ENCODE measurements around the gene DLEC1. TPM values are rescaled to one million over a fixed set of nuclear protein-coding genes. Genes with fewer than 3 reads are reported as not detected.
"Not testable (repeated sequence)": the region's sequence is repeated elsewhere in the genome, so short reads cannot be mapped to it uniquely, and the experiment has no call there.

The DLEC1 gene
- total RNA-seq, 1 donor from 2014 or later = 0.54 TPM

GRCh38 chr3:38085311-38085942 is 46.4 kb downstream of the DLEC1 start:
- Histone ChIP-seq H2AFZ (ENCODE audit: low read depth, low read length) (no peak overlapping the region), H3K27ac (ENCODE audit: low read depth, low read length) (no peak overlapping the region), H3K79me2 (ENCODE audit: insufficient read depth, low read length) (no peaks in the 10 kb centered on the region), H4K20me1 (ENCODE audit: insufficient read depth, low read length) (no peaks in the 10 kb centered on the region), H3K4me3 (ENCODE audit: insufficient read depth, low read depth, low read length) (no peak overlapping the region), H3K36me3 (ENCODE audit: insufficient read depth, low read length) (no peaks in the 10 kb centered on the region), H3K4me1 (ENCODE audit: insufficient read depth, low read length) (no peaks in the 10 kb centered on the region), H3K9ac (ENCODE audit: low read length) (no peak overlapping the region), H3K27me3 (ENCODE audit: insufficient read depth, low read length) (no peaks in the 10 kb centered on the region), H3K9me3 (ENCODE audit: insufficient read depth, low read depth, low read length) (peaks cover 6% of the 10 kb centered on the region), H3K4me2 (ENCODE audit: low read length) (no peak overlapping the region)
- H3K4me3 Mint-ChIP-seq (ENCODE audit: unreplicated experiment) = no peak overlapping the region
- peaks cover 14% of the 10 kb centered on the region for H3K27me3 Mint-ChIP-seq (ENCODE audit: low read depth, unreplicated experiment)
- H3K36me3 Mint-ChIP-seq (ENCODE audit: low read depth, unreplicated experiment) = no peaks in the 10 kb centered on the region
- H3K27ac Mint-ChIP-seq (ENCODE audit: unreplicated experiment) = no peak overlapping the region
- peaks cover 18% of the 10 kb centered on the region for H3K9me3 Mint-ChIP-seq (ENCODE audit: unreplicated experiment)
- no peaks in the 10 kb centered on the region for H3K4me1 Mint-ChIP-seq (ENCODE audit: low read depth, unreplicated experiment)
- TF ChIP-seq CTCF (IDR thresholded peaks at IDR 0.05; ENCODE audit: insufficient read depth, low read depth, low read length) (no peak), EZH2 (IDR thresholded peaks at IDR 0.05; ENCODE audit: insufficient read depth, low read length) (no peak)
- DNase-seq (ENCODE audit: low read depth) = no peak
- FAIRE-seq = no peak

GRCh38 chr3:38085943-38086324 is 46.9 kb downstream of the DLEC1 start:
- TF ChIP-seq EZH2 (IDR thresholded peaks at IDR 0.05; ENCODE audit: insufficient read depth, low read length) = no peak
- TF ChIP-seq CTCF (IDR thresholded peaks at IDR 0.05; ENCODE audit: insufficient read depth, low read depth, low read length) = no peak
- peaks cover 13% of the 10 kb centered on the region for H3K27me3 Mint-ChIP-seq (ENCODE audit: low read depth, unreplicated experiment)
- Histone ChIP-seq H3K4me3 (ENCODE audit: insufficient read depth, low read depth, low read length) (no peak overlapping the region), H3K27me3 (ENCODE audit: insufficient read depth, low read length) (no peaks in the 10 kb centered on the region), H2AFZ (ENCODE audit: low read depth, low read length) (no peak overlapping the region), H3K4me2 (ENCODE audit: low read length) (no peak overlapping the region), H3K9me3 (ENCODE audit: insufficient read depth, low read depth, low read length) (peaks cover 6% of the 10 kb centered on the region), H3K9ac (ENCODE audit: low read length) (no peak overlapping the region), H3K4me1 (ENCODE audit: insufficient read depth, low read length) (no peaks in the 10 kb centered on the region), H4K20me1 (ENCODE audit: insufficient read depth, low read length) (no peaks in the 10 kb centered on the region), H3K36me3 (ENCODE audit: insufficient read depth, low read length) (no peaks in the 10 kb centered on the region), H3K27ac (ENCODE audit: low read depth, low read length) (no peak overlapping the region), H3K79me2 (ENCODE audit: insufficient read depth, low read length) (no peaks in the 10 kb centered on the region)
- no peak for DNase-seq (ENCODE audit: low read depth)
- no peaks in the 10 kb centered on the region for H3K36me3 Mint-ChIP-seq (ENCODE audit: low read depth, unreplicated experiment)
- H3K4me1 Mint-ChIP-seq (ENCODE audit: low read depth, unreplicated experiment) = no peaks in the 10 kb centered on the region
- H3K27ac Mint-ChIP-seq (ENCODE audit: unreplicated experiment) = no peak overlapping the region
- no peak for FAIRE-seq
- no peak overlapping the region for H3K4me3 Mint-ChIP-seq (ENCODE audit: unreplicated experiment)
- H3K9me3 Mint-ChIP-seq (ENCODE audit: unreplicated experiment) = peaks cover 16% of the 10 kb centered on the region

- Histone ChIP-seq H3K79me2 (ENCODE audit: insufficient read depth, low read length) (no peaks in the 10 kb centered on the region), H3K27ac (ENCODE audit: low read depth, low read length) (no peak overlapping the region), H3K4me3 (ENCODE audit: insufficient read depth, low read depth, low read length) (no peak overlapping the region), H2AFZ (ENCODE audit: low read depth, low read length) (no peak overlapping the region), H3K4me2 (ENCODE audit: low read length) (no peak overlapping the region), H3K27me3 (ENCODE audit: insufficient read depth, low read length) (no peaks in the 10 kb centered on the region), H3K36me3 (ENCODE audit: insufficient read depth, low read length) (no peaks in the 10 kb centered on the region), H3K9ac (ENCODE audit: low read length) (no peak overlapping the region), H3K9me3 (ENCODE audit: insufficient read depth, low read depth, low read length) (peaks cover 6% of the 10 kb centered on the region), H3K4me1 (ENCODE audit: insufficient read depth, low read length) (no peaks in the 10 kb centered on the region), H4K20me1 (ENCODE audit: insufficient read depth, low read length) (no peaks in the 10 kb centered on the region)
- Mint-ChIP-seq H3K9me3 (ENCODE audit: unreplicated experiment) (peaks cover 16% of the 10 kb centered on the region), H3K27me3 (ENCODE audit: low read depth, unreplicated experiment) (peaks cover 13% of the 10 kb centered on the region), H3K36me3 (ENCODE audit: low read depth, unreplicated experiment) (no peaks in the 10 kb centered on the region), H3K4me3 (ENCODE audit: unreplicated experiment) (no peak overlapping the region), H3K27ac (ENCODE audit: unreplicated experiment) (no peak overlapping the region), H3K4me1 (ENCODE audit: low read depth, unreplicated experiment) (no peaks in the 10 kb centered on the region)
- TF ChIP-seq CTCF (IDR thresholded peaks at IDR 0.05; ENCODE audit: insufficient read depth, low read depth, low read length) (no peak), EZH2 (IDR thresholded peaks at IDR 0.05; ENCODE audit: insufficient read depth, low read length) (no peak)
- DNase-seq (ENCODE audit: low read depth) = no peak
- no peak for FAIRE-seq
Observed at GRCh38 chr3:38086496-38086895, 47.5 kb downstream of the DLEC1 start.

- peaks cover 16% of the 10 kb centered on the region for H3K9me3 Mint-ChIP-seq (ENCODE audit: unreplicated experiment)
- not testable (repeated sequence) for H3K36me3 ChIP-seq (ENCODE audit: insufficient read depth, low read length); H3K9me3 ChIP-seq (ENCODE audit: insufficient read depth, low read depth, low read length); H3K4me1 ChIP-seq (ENCODE audit: insufficient read depth, low read length); H2AFZ ChIP-seq (ENCODE audit: low read depth, low read length); H3K4me2 ChIP-seq (ENCODE audit: low read length); H3K4me1 Mint-ChIP-seq (ENCODE audit: low read depth, unreplicated experiment); H3K4me3 Mint-ChIP-seq (ENCODE audit: unreplicated experiment); H3K36me3 Mint-ChIP-seq (ENCODE audit: low read depth, unreplicated experiment); H3K9ac ChIP-seq (ENCODE audit: low read length); H3K4me3 ChIP-seq (ENCODE audit: insufficient read depth, low read depth, low read length); H3K27ac ChIP-seq (ENCODE audit: low read depth, low read length); DNase-seq (ENCODE audit: low read depth); H3K79me2 ChIP-seq (ENCODE audit: insufficient read depth, low read length); H3K27ac Mint-ChIP-seq (ENCODE audit: unreplicated experiment); H4K20me1 ChIP-seq (ENCODE audit: insufficient read depth, low read length); H3K27me3 ChIP-seq (ENCODE audit: insufficient read depth, low read length); FAIRE-seq
- peaks cover 17% of the 10 kb centered on the region for H3K27me3 Mint-ChIP-seq (ENCODE audit: low read depth, unreplicated experiment)
Observed at GRCh38 chr3:38087278-38087677, 48.3 kb downstream of the DLEC1 start.
